ENCODE results near the gene NCKAP5.

- TF ChIP-seq CTCF (IDR thresholded peaks at IDR 0.05; ENCODE audit: insufficient read depth, low read depth, low read length), result no peak
- no peak for TF ChIP-seq EZH2 (IDR thresholded peaks at IDR 0.05; ENCODE audit: insufficient read depth, low read length)
These were observed 753.6 kb downstream of the NCKAP5 start for GRCh38 chr2:132814651-132815050.
